HCT116 (cell line): ENCODE data around the gene ADD1. TPM values are rescaled to one million over a fixed set of nuclear protein-coding genes. Genes with fewer than 3 reads are reported as not detected.

Experiments
- ATAC-seq: fragments of 200-7000 bp; cut with Tn5 transposase; 2 replicates; pipeline ENCODE4 v1.9.1; 2020; ENCODE audit warnings: mild to moderate bottlenecking, moderate library complexity
- BruUV-seq: library from RNA; stranded (reverse); fragments of 400-500 nt; replicated peaks from 2 replicates; lab custom pipeline; 2021; lab: Mats Ljungman, UMichigan
- CTCF ChIA-PET: fragments of 300-600 bp; sonication (Branson Sonifier 250); formaldehyde crosslinking; loops from one replicate; lab custom pipeline; 2021; ENCODE audit warnings: antibody characterized with exemption; lab: Charles Lee
- POLR2A ChIA-PET: fragments of 300-600, 350-600 bp; sonication (Branson Sonifier 250); formaldehyde crosslinking; loops from one replicate; lab custom pipeline; 2021; ENCODE audit warnings: antibody characterized with exemption; lab: Charles Lee
- RAD21 ChIA-PET, 2 experiments: fragments of 300-600 bp; sonication (Branson Sonifier 250); formaldehyde crosslinking; loops; one replicate each; lab custom pipeline; 2023; ENCODE audit warnings: low total read pairs in 2 of 2; ENCODE audit not compliant: uncharacterized antibody in 2 of 2, unreplicated experiment in 2 of 2, low non-redundant PET in 1 of 2; lab: Charles Lee
- DNase-seq: peaks from one replicate; pipeline ENCODE4 v3.0.0-alpha.2; 2010; ENCODE audit warnings: low read depth, low spot score
- H2AFZ ChIP-seq: fragments of 200-600 bp; shearing (Covaris generic), sonication (generic); 2 replicates; pipeline ENCODE4 v1.6.1; 2017; ENCODE audit warnings: low read depth, mixed run types, mixed read lengths, antibody characterized with exemption, low read length; ENCODE audit not compliant: poor library complexity, severe bottlenecking
- H3K27ac ChIP-seq: 2 replicates; pipeline ENCODE4 v1.5.1; 2012; ENCODE audit warnings: low read depth, low read length
- H3K27me3 ChIP-seq: fragments of 200-600 bp; sonication (generic); 2 replicates; pipeline ENCODE4 v1.6.1; 2016; ENCODE audit warnings: mixed run types, low read length, mixed read lengths; ENCODE audit not compliant: insufficient read depth
- H3K36me3 ChIP-seq, 2 experiments: fragments of 200-500 bp in 1 of 2; fragments of 200-600 bp in 1 of 2; sonication (Bioruptor generic) in 1 of 2; sonication (generic) in 1 of 2; 2 replicates each; pipeline versions ENCODE4 v1.5.1 to v1.6.1; 2014 to 2016; ENCODE audit warnings: low read length in 2 of 2, inconsistent platforms in 1 of 2, mixed read lengths in 1 of 2, mixed run types in 1 of 2; ENCODE audit not compliant: insufficient read depth in 2 of 2, control insufficient read depth in 1 of 2
- H3K4me1 ChIP-seq, 2 experiments: fragments of 200-600 bp in 1 of 2; sonication (generic) in 1 of 2; 2 replicates each; pipeline versions ENCODE4 v1.5.1 to v1.6.1; 2012 to 2017; ENCODE audit warnings: low read length in 2 of 2, inconsistent platforms in 1 of 2, mild to moderate bottlenecking in 1 of 2, mixed read lengths in 1 of 2, mixed run types in 1 of 2, moderate library complexity in 1 of 2; ENCODE audit not compliant: insufficient read depth in 2 of 2, control insufficient read depth in 1 of 2
- H3K4me2 ChIP-seq: fragments of 200-600 bp; sonication (generic); 2 replicates; pipeline ENCODE4 v1.6.1; 2017; ENCODE audit warnings: mixed run types, low read length, mixed read lengths
- H3K4me3 ChIP-seq, 2 experiments: fragments of 200-600 bp in 1 of 2; sonication (generic) in 1 of 2; replicated peaks in 1 of 2; 2 replicates each; pipeline ENCODE4 v1.5.1; 2011 to 2016; ENCODE audit warnings: low read length in 2 of 2, control low read depth in 1 of 2, low read depth in 1 of 2, mild to moderate bottlenecking in 1 of 2, mixed read lengths in 1 of 2, mixed run types in 1 of 2
- H3K79me2 ChIP-seq: fragments of 200-600 bp; sonication (generic); 2 replicates; pipeline ENCODE4 v1.6.1; 2017; ENCODE audit warnings: mild to moderate bottlenecking, mixed run types, low read length, moderate library complexity, mixed read lengths; ENCODE audit not compliant: insufficient read depth
- H3K9ac ChIP-seq: fragments of 200-600 bp; sonication (generic); 2 replicates; pipeline ENCODE4 v1.6.1; 2016; ENCODE audit warnings: low read length, mixed read lengths
- H3K9me2 ChIP-seq: fragments of 200-600 bp; sonication (generic), shearing (Covaris generic); 2 replicates; pipeline ENCODE4 v1.6.1; 2017; ENCODE audit warnings: mixed run types, mild to moderate bottlenecking, moderate library complexity; ENCODE audit not compliant: insufficient read depth
- H3K9me3 ChIP-seq, 2 experiments: fragments of 200-500 bp in 1 of 2; fragments of 200-600 bp in 1 of 2; sonication (Bioruptor generic) in 1 of 2; sonication (generic) in 1 of 2; 2 replicates each; pipeline ENCODE4 v1.6.1; 2014 to 2017; ENCODE audit warnings: low read length in 2 of 2, mixed read lengths in 2 of 2, inconsistent platforms in 1 of 2, low read depth in 1 of 2, mild to moderate bottlenecking in 1 of 2, mixed run types in 1 of 2, moderate library complexity in 1 of 2; ENCODE audit not compliant: control insufficient read depth in 1 of 2, insufficient read depth in 1 of 2
- H4K20me1 ChIP-seq: fragments of 200-600 bp; sonication (generic), shearing (Covaris generic); 2 replicates; pipeline ENCODE4 v1.6.1; 2017; ENCODE audit warnings: mixed run types, mild to moderate bottlenecking, moderate library complexity; ENCODE audit not compliant: insufficient read depth
- ATF3 ChIP-seq: IDR thresholded peaks from 2 replicates; pipeline ENCODE4 v1.6.1; 2012
- CBX3 ChIP-seq: IDR thresholded peaks from 2 replicates; pipeline ENCODE4 v1.6.1; 2012; ENCODE audit warnings: low read depth
- CEBPB ChIP-seq: IDR thresholded peaks from 2 replicates; pipeline ENCODE4 v1.6.1; 2012; ENCODE audit warnings: low read depth
- EGR1 ChIP-seq: IDR thresholded peaks from 2 replicates; pipeline ENCODE4 v1.6.1; 2012; ENCODE audit warnings: low read depth
- EZH2 ChIP-seq: fragments of 200-600 bp; sonication (generic); IDR thresholded peaks from 2 replicates; pipeline ENCODE4 v1.6.1; 2017; ENCODE audit warnings: antibody characterized with exemption, mixed run types
- EZH2phosphoT487 ChIP-seq: fragments of 200-600 bp; IDR thresholded peaks from 2 replicates; pipeline ENCODE4 v1.6.1; 2018; ENCODE audit warnings: antibody characterized with exemption, borderline replicate concordance
- FOSL1 ChIP-seq: IDR thresholded peaks from 2 replicates; pipeline ENCODE4 v1.6.1; 2012; ENCODE audit warnings: low read depth
- JUND ChIP-seq: IDR thresholded peaks from 2 replicates; pipeline ENCODE4 v1.6.1; 2012
- POLR2A ChIP-seq: IDR thresholded peaks from 2 replicates; pipeline ENCODE4 v1.7.0; 2011; ENCODE audit warnings: borderline replicate concordance; ENCODE audit not compliant: insufficient read depth, insufficient read length; ENCODE audit errors: extremely low read depth
- SIN3A ChIP-seq: IDR thresholded peaks from 2 replicates; pipeline ENCODE4 v1.6.1; 2012; ENCODE audit warnings: low read depth
- SP1 ChIP-seq: IDR thresholded peaks from 2 replicates; pipeline ENCODE4 v1.6.1; 2012; ENCODE audit warnings: low read depth
- TCF7L2 ChIP-seq: IDR thresholded peaks from 2 replicates; pipeline ENCODE4 v1.7.0; 2011; ENCODE audit warnings: borderline replicate concordance, inconsistent platforms; ENCODE audit not compliant: insufficient read depth, insufficient read length; ENCODE audit errors: extremely low read depth
- YY1 ChIP-seq: IDR thresholded peaks from 2 replicates; pipeline ENCODE4 v1.6.1; 2011; ENCODE audit warnings: low read length, low read depth, moderate library complexity, mild to moderate bottlenecking; ENCODE audit not compliant: insufficient replicate concordance; ENCODE audit errors: extremely low read depth
- ZBTB33 ChIP-seq: IDR thresholded peaks from 2 replicates; pipeline ENCODE4 v1.6.1; 2011; ENCODE audit warnings: mild to moderate bottlenecking, low read length, moderate library complexity; ENCODE audit not compliant: insufficient replicate concordance; ENCODE audit errors: extremely low read depth
- ZFX ChIP-seq: fragments of 450-650 bp; IDR thresholded peaks from 2 replicates; pipeline ENCODE4 v1.6.1; 2017
- intact Hi-C: fragments of 100-400 bp; cut with micrococcal nuclease; formaldehyde crosslinking; loops from 2 replicates; pipeline ENCODE4 v1.10.0; 2022
- total RNA-seq: library from RNA; stranded (reverse); gene quantifications from one replicate; pipeline ENCODE4 v1.2.1, GENCODE V29; 2021; ENCODE audit not compliant: unreplicated experiment

The ADD1 gene
- total RNA-seq, 1 experiment from 2014 or later, result 139 TPM

GRCh38 chr4:2824329-2824835, 19.3 kb upstream of the ADD1 start:
- H3K27ac ChIP-seq, result no peak overlapping the region
- H3K36me3 ChIP-seq, result peaks cover 21 to 36% of the 10 kb centered on the region in 2 experiments
- no peak overlapping the region for H3K4me2 ChIP-seq
- CTCF ChIA-PET, result no interaction called here
- RAD21 ChIA-PET, result no interaction called here
- no TSS peak for BruUV-seq
- H3K4me3 ChIP-seq, result no peak overlapping the region
- no peaks in the 10 kb centered on the region for H3K9me3 ChIP-seq
- intact Hi-C loops, result no loop called here
- TF ChIP-seq EGR1 (no peak), CEBPB (no peak), SP1 (no peak)
- H3K9me2 ChIP-seq, result no peaks in the 10 kb centered on the region
- H2AFZ ChIP-seq, result no peak overlapping the region
- H4K20me1 ChIP-seq, result no peaks in the 10 kb centered on the region
- ATAC-seq (no peak), DNase-seq (no peak)
- H3K79me2 ChIP-seq, result peaks cover 20% of the 10 kb centered on the region
- H3K9ac ChIP-seq, result no peak overlapping the region
- POLR2A ChIA-PET, result no interaction called here
- no peaks in the 10 kb centered on the region for H3K27me3 ChIP-seq
- H3K4me1 ChIP-seq, result peaks cover 4 to 11% of the 10 kb centered on the region in 2 experiments; a peak in 3 of 4 replicates

- H3K9me3 ChIP-seq, result no peaks in the 10 kb centered on the region
- no TSS peak for BruUV-seq
- peaks cover 15% of the 10 kb centered on the region; the same call in 1 of the 2 replicates for H3K79me2 ChIP-seq
- ChIA-PET CTCF (no interaction called here), POLR2A (no interaction called here), RAD21 (no interaction called here)
- no peaks in the 10 kb centered on the region for H3K27me3 ChIP-seq
- no peaks in the 10 kb centered on the region for H3K9me2 ChIP-seq
- H4K20me1 ChIP-seq, result no peaks in the 10 kb centered on the region
- H3K27ac ChIP-seq, result no peak overlapping the region
- H3K9ac ChIP-seq, result no peak overlapping the region
- H2AFZ ChIP-seq, result no peak overlapping the region
- DNase-seq (no peak), ATAC-seq (no peak)
- peaks cover 21 to 36% of the 10 kb centered on the region in 2 experiments for H3K36me3 ChIP-seq
- no peak overlapping the region for H3K4me2 ChIP-seq
- peaks cover 4 to 7% of the 10 kb centered on the region in 2 experiments; a peak in 3 of 4 replicates for H3K4me1 ChIP-seq
- H3K4me3 ChIP-seq, result no peak overlapping the region
- intact Hi-C loops, result no loop called here
- TF ChIP-seq POLR2A, result no peak
- TF ChIP-seq EZH2phosphoT487, result no peak
- TF ChIP-seq TCF7L2, result no peak
- TF ChIP-seq ZFX, result no peak
- TF ChIP-seq FOSL1, result no peak
- TF ChIP-seq YY1, result no peak
- no peak for TF ChIP-seq EZH2
- no peak for TF ChIP-seq CEBPB
- no peak for TF ChIP-seq CBX3
- TF ChIP-seq ATF3, result no peak
- TF ChIP-seq SIN3A, result no peak
- no peak for TF ChIP-seq SP1
- no peak for TF ChIP-seq JUND
- TF ChIP-seq ZBTB33, result no peak
Measured at GRCh38 chr4:2824836-2825381, 18.7 kb upstream of the ADD1 start.
